ENCODE measurements around the gene DISC1.

The DISC1 gene

GRCh38 chr1:231838521-231838920 lies 211.9 kb downstream of the DISC1 start:
- H3K14ac ChIP-seq (ENCODE audit: low read length), result no peak overlapping the region
- H3K4me3 ChIP-seq (ENCODE audit: low read length in 2 of 2), result no peak overlapping the region
- no peaks in the 10 kb centered on the region for H3K27me3 ChIP-seq (ENCODE audit: control insufficient read depth in 3 of 3, insufficient read depth in 3 of 3, low read depth in 1 of 3, low read length in 3 of 3)
- H3K36me3 ChIP-seq (replicated peaks in 1 of 2; ENCODE audit: control insufficient read depth in 2 of 2, insufficient read depth in 2 of 2, low read length in 2 of 2), result no peaks in the 10 kb centered on the region
- no peak for DNase-seq (ENCODE audit: low spot score)
- H4K8ac ChIP-seq (ENCODE audit: low read depth, low read length), result no peak overlapping the region
- H2AFZ ChIP-seq (ENCODE audit: low read length), result no peak overlapping the region
- no peak overlapping the region for H2BK5ac ChIP-seq (ENCODE audit: low read length)
- H3K18ac ChIP-seq (ENCODE audit: low read length), result no peak overlapping the region
- H3K4me1 ChIP-seq (ENCODE audit: control insufficient read depth in 2 of 2, insufficient read depth in 1 of 2, low read depth in 1 of 2, low read length in 2 of 2), result no peaks in the 10 kb centered on the region
- no peak overlapping the region for H2BK12ac ChIP-seq (ENCODE audit: low read length)
- no peak overlapping the region for H2AK5ac ChIP-seq (ENCODE audit: low read depth, low read length)
- H3K9me3 ChIP-seq (replicated peaks in 1 of 2; ENCODE audit: control insufficient read depth in 2 of 2, insufficient read depth in 1 of 2, low read depth in 1 of 2, low read length in 2 of 2), result no peaks in the 10 kb centered on the region
- no peak overlapping the region for H3K23ac ChIP-seq (ENCODE audit: low read depth, low read length, poor library complexity)
- no peak overlapping the region for H3K9ac ChIP-seq (ENCODE audit: low read depth, low read length, poor library complexity)
- H2BK15ac ChIP-seq (ENCODE audit: low read length), result no peak overlapping the region
- H4K91ac ChIP-seq (ENCODE audit: low read depth, low read length, poor library complexity), result no peak overlapping the region
- no peaks in the 10 kb centered on the region for H3K79me1 ChIP-seq (ENCODE audit: low read depth, low read length)
- WGBS, 2 donors (ENCODE audit: extremely low coverage in 2 of 2, insufficient read length in 2 of 2, insufficient replicate concordance in 1 of 2), result no CpG with 5 or more reads among the region's 7 CpGs
- no peak overlapping the region for H3K4me2 ChIP-seq (ENCODE audit: insufficient read depth, low read length, poor library complexity, severe bottlenecking)
- no peak overlapping the region for H2BK120ac ChIP-seq (ENCODE audit: low read depth, low read length)
- H3K27ac ChIP-seq (replicated peaks; ENCODE audit: low read length), result no peak overlapping the region
- H3K4ac ChIP-seq (ENCODE audit: low read length), result no peak overlapping the region

- H3K18ac ChIP-seq (ENCODE audit: low read length), result no peak overlapping the region
- H3K36me3 ChIP-seq (replicated peaks in 1 of 2; ENCODE audit: control insufficient read depth in 2 of 2, insufficient read depth in 2 of 2, low read length in 2 of 2), result no peaks in the 10 kb centered on the region
- no peaks in the 10 kb centered on the region for H3K79me1 ChIP-seq (ENCODE audit: low read depth, low read length)
- H3K4ac ChIP-seq (ENCODE audit: low read length), result no peak overlapping the region
- no peak overlapping the region for H3K9ac ChIP-seq (ENCODE audit: low read depth, low read length, poor library complexity)
- WGBS, 2 donors (ENCODE audit: extremely low coverage in 2 of 2, insufficient read length in 2 of 2, insufficient replicate concordance in 1 of 2), result no CpG with 5 or more reads among the region's 2 CpGs
- no peak overlapping the region for H3K14ac ChIP-seq (ENCODE audit: low read length)
- H2BK12ac ChIP-seq (ENCODE audit: low read length), result no peak overlapping the region
- H3K27ac ChIP-seq (replicated peaks; ENCODE audit: low read length), result no peak overlapping the region
- DNase-seq (ENCODE audit: low spot score), result no peak
- H4K91ac ChIP-seq (ENCODE audit: low read depth, low read length, poor library complexity), result no peak overlapping the region
- no peaks in the 10 kb centered on the region for H3K27me3 ChIP-seq (ENCODE audit: control insufficient read depth in 3 of 3, insufficient read depth in 3 of 3, low read depth in 1 of 3, low read length in 3 of 3)
- no peak overlapping the region for H3K4me3 ChIP-seq (ENCODE audit: low read length in 2 of 2)
- no peak overlapping the region for H4K8ac ChIP-seq (ENCODE audit: low read depth, low read length)
- no peaks in the 10 kb centered on the region for H3K4me1 ChIP-seq (ENCODE audit: control insufficient read depth in 2 of 2, insufficient read depth in 1 of 2, low read depth in 1 of 2, low read length in 2 of 2)
- no peak overlapping the region for H3K23ac ChIP-seq (ENCODE audit: low read depth, low read length, poor library complexity)
- no peak overlapping the region for H3K4me2 ChIP-seq (ENCODE audit: insufficient read depth, low read length, poor library complexity, severe bottlenecking)
- H2BK120ac ChIP-seq (ENCODE audit: low read depth, low read length), result no peak overlapping the region
- no peaks in the 10 kb centered on the region for H3K9me3 ChIP-seq (replicated peaks in 1 of 2; ENCODE audit: control insufficient read depth in 2 of 2, insufficient read depth in 1 of 2, low read depth in 1 of 2, low read length in 2 of 2)
- H2BK5ac ChIP-seq (ENCODE audit: low read length), result no peak overlapping the region
- no peak overlapping the region for H2BK15ac ChIP-seq (ENCODE audit: low read length)
- H2AK5ac ChIP-seq (ENCODE audit: low read depth, low read length), result no peak overlapping the region
- H2AFZ ChIP-seq (ENCODE audit: low read length), result no peak overlapping the region
Measured at GRCh38 chr1:231839999-231840398, 213.4 kb downstream of the DISC1 start.

DNA sequence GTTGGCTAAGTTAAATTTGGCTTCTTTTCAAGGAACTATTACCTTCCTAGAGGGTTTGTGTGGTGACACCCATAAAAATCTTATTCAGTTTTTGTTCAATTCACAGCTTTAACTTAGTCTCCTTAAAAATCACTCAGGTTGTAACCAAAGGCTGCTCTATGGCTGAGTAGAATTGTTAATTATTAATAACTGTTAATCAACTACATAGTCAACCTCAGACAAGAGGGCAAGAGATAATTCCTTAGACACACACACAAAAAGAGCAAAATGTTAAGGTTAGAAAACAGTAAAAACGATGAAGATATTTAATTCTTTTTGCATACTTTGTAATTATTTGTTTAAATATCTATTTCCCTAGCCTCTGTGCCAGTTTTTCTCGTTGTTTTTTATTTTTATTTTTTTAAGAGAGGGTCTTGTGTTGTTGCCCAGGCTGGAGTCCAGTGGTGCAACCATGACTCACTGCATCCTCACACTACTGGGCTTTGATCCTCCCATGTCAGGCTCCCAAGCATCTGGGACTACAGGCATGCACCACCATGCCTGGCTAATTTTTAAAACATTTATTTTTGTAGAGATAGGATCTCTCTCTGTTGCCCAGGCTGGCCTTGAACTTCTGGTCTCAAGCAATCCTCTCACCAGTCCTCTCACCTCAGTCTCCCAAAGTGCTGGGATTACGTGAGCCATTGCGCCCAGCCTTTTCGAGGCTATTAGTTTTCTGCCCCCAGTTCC lies 215.2 kb downstream of the DISC1 start:
- H3K36me3 ChIP-seq (replicated peaks in 1 of 2; ENCODE audit: control insufficient read depth in 2 of 2, insufficient read depth in 2 of 2, low read length in 2 of 2), result no peaks in the 10 kb centered on the region
- H3K4me2 ChIP-seq (ENCODE audit: insufficient read depth, low read length, poor library complexity, severe bottlenecking), result no peak overlapping the region
- H4K91ac ChIP-seq (ENCODE audit: low read depth, low read length, poor library complexity), result no peak overlapping the region
- H3K4me3 ChIP-seq (ENCODE audit: low read length in 2 of 2), result no peak overlapping the region
- WGBS, 2 donors (ENCODE audit: extremely low coverage in 2 of 2, insufficient read length in 2 of 2, insufficient replicate concordance in 1 of 2), result no CpG with 5 or more reads among the region's 5 CpGs
- no peak overlapping the region for H2BK120ac ChIP-seq (ENCODE audit: low read depth, low read length)
- no peak overlapping the region for H2BK5ac ChIP-seq (ENCODE audit: low read length)
- H3K4ac ChIP-seq (ENCODE audit: low read length), result no peak overlapping the region
- no peak overlapping the region for H3K18ac ChIP-seq (ENCODE audit: low read length)
- no peak overlapping the region for H2BK15ac ChIP-seq (ENCODE audit: low read length)
- H3K9ac ChIP-seq (ENCODE audit: low read depth, low read length, poor library complexity), result no peak overlapping the region
- no peak overlapping the region for H4K8ac ChIP-seq (ENCODE audit: low read depth, low read length)
- H3K9me3 ChIP-seq (replicated peaks in 1 of 2; ENCODE audit: control insufficient read depth in 2 of 2, insufficient read depth in 1 of 2, low read depth in 1 of 2, low read length in 2 of 2), result no peaks in the 10 kb centered on the region
- H3K27ac ChIP-seq (replicated peaks; ENCODE audit: low read length), result no peak overlapping the region
- no peak overlapping the region for H2BK12ac ChIP-seq (ENCODE audit: low read length)
- no peaks in the 10 kb centered on the region for H3K79me1 ChIP-seq (ENCODE audit: low read depth, low read length)
- no peak for DNase-seq (ENCODE audit: low spot score)
- no peak overlapping the region for H2AK5ac ChIP-seq (ENCODE audit: low read depth, low read length)
- H3K27me3 ChIP-seq (ENCODE audit: control insufficient read depth in 3 of 3, insufficient read depth in 3 of 3, low read depth in 1 of 3, low read length in 3 of 3), result no peaks in the 10 kb centered on the region
- no peak overlapping the region for H2AFZ ChIP-seq (ENCODE audit: low read length)
- H3K4me1 ChIP-seq (ENCODE audit: control insufficient read depth in 2 of 2, insufficient read depth in 1 of 2, low read depth in 1 of 2, low read length in 2 of 2), result no peaks in the 10 kb centered on the region
- H3K14ac ChIP-seq (ENCODE audit: low read length), result no peak overlapping the region
- H3K23ac ChIP-seq (ENCODE audit: low read depth, low read length, poor library complexity), result no peak overlapping the region

- no CpG with 5 or more reads among the region's 1 CpG for WGBS, 2 donors (ENCODE audit: extremely low coverage in 2 of 2, insufficient read length in 2 of 2, insufficient replicate concordance in 1 of 2)
- no peak for DNase-seq (ENCODE audit: low spot score)
Measured at GRCh38 chr1:231842441-231842840, 215.9 kb downstream of the DISC1 start.

More at GRCh38 chr1:231842441-231842840, 215.9 kb downstream of the DISC1 start:
- H3K4me1 ChIP-seq (ENCODE audit: control insufficient read depth in 2 of 2, insufficient read depth in 1 of 2, low read depth in 1 of 2, low read length in 2 of 2), result no peaks in the 10 kb centered on the region
- no peak overlapping the region for H3K4ac ChIP-seq (ENCODE audit: low read length)
- H3K14ac ChIP-seq (ENCODE audit: low read length), result no peak overlapping the region
- no peak overlapping the region for H4K8ac ChIP-seq (ENCODE audit: low read depth, low read length)
- no peak overlapping the region for H3K27ac ChIP-seq (replicated peaks; ENCODE audit: low read length)
- H2BK15ac ChIP-seq (ENCODE audit: low read length), result no peak overlapping the region
- H3K27me3 ChIP-seq (ENCODE audit: control insufficient read depth in 3 of 3, insufficient read depth in 3 of 3, low read depth in 1 of 3, low read length in 3 of 3), result no peaks in the 10 kb centered on the region
- H3K18ac ChIP-seq (ENCODE audit: low read length), result no peak overlapping the region
- H3K36me3 ChIP-seq (replicated peaks in 1 of 2; ENCODE audit: control insufficient read depth in 2 of 2, insufficient read depth in 2 of 2, low read length in 2 of 2), result no peaks in the 10 kb centered on the region
- H2BK120ac ChIP-seq (ENCODE audit: low read depth, low read length), result no peak overlapping the region
- no peaks in the 10 kb centered on the region for H3K9me3 ChIP-seq (replicated peaks in 1 of 2; ENCODE audit: control insufficient read depth in 2 of 2, insufficient read depth in 1 of 2, low read depth in 1 of 2, low read length in 2 of 2)
- no peaks in the 10 kb centered on the region for H3K79me1 ChIP-seq (ENCODE audit: low read depth, low read length)
- no peak overlapping the region for H2AFZ ChIP-seq (ENCODE audit: low read length)
- H2BK5ac ChIP-seq (ENCODE audit: low read length), result no peak overlapping the region
- H3K4me3 ChIP-seq (ENCODE audit: low read length in 2 of 2), result no peak overlapping the region
- no peak overlapping the region for H3K9ac ChIP-seq (ENCODE audit: low read depth, low read length, poor library complexity)
- H3K23ac ChIP-seq (ENCODE audit: low read depth, low read length, poor library complexity), result no peak overlapping the region
- no peak overlapping the region for H2BK12ac ChIP-seq (ENCODE audit: low read length)
- no peak overlapping the region for H4K91ac ChIP-seq (ENCODE audit: low read depth, low read length, poor library complexity)
- H2AK5ac ChIP-seq (ENCODE audit: low read depth, low read length), result no peak overlapping the region
- no peak overlapping the region for H3K4me2 ChIP-seq (ENCODE audit: insufficient read depth, low read length, poor library complexity, severe bottlenecking)

All from neuronal stem cell (in vitro differentiated cells).